K562 (cell line): ENCODE data around the gene EIF2AK3. TPM values are rescaled to one million over a fixed set of nuclear protein-coding genes. Genes with fewer than 3 reads are reported as not detected.

ENCODE experiments used
- ATAC-seq: fragments of 200-7000 bp; cut with Tn5 transposase; 3 replicates; pipeline ENCODE4 v1.9.1; 2020; ENCODE audit warnings: moderate library complexity
- BruUV-seq: library from RNA; stranded (reverse); fragments of 400-500 nt; replicated peaks from 2 replicates; lab custom pipeline; 2021; lab: Mats Ljungman, UMichigan
- CTCF ChIA-PET: fragments of 300-600 bp; formaldehyde crosslinking; extraction: SDS; loops from one replicate; lab custom pipeline; 2021; ENCODE audit warnings: low intra/inter-chr PET ratio; lab: Yijun Ruan, JAX
- POLR2A ChIA-PET: fragments of 300-600, 350-650 bp; sonication (Branson Sonifier 250); formaldehyde crosslinking; extraction: SDS; loops from one replicate; lab custom pipeline; 2021; ENCODE audit warnings: antibody characterized with exemption, inconsistent platforms; lab: Yijun Ruan, JAX
- DNase-seq, 4 experiments: peaks; one replicate each; pipeline versions ENCODE4 v3.0.0 to v3.0.0-alpha.2; 2011 to 2018; ENCODE audit warnings: low spot score in 3 of 4, mixed read lengths in 3 of 4; ENCODE audit errors: extremely low read depth in 1 of 4
- FAIRE-seq: peaks from 2 replicates; lab custom pipeline; 2011; peaks lifted over from hg19 to GRCh38; lab: Jason Lieb, UNC
- H2AFZ ChIP-seq: 2 replicates; pipeline ENCODE4 v1.6.0; 2011; ENCODE audit warnings: low read depth, low read length, control low read depth, inconsistent platforms
- H3K27ac ChIP-seq: fragments of 200-600 bp; 3 replicates; pipeline ENCODE4 v1.8.0; 2011; ENCODE audit warnings: low read depth, mild to moderate bottlenecking, control low read depth, inconsistent platforms, low read length, moderate library complexity, mixed read lengths; ENCODE audit errors: extremely low read depth
- H3K27me3 ChIP-seq, 2 experiments: fragments of 300-600 bp in 1 of 2; 2 replicates in 1 of 2; 3 replicates in 1 of 2; pipeline versions ENCODE4 v1.6.0 to v1.8.0; 2011; ENCODE audit warnings: inconsistent platforms in 2 of 2, low read length in 2 of 2, mild to moderate bottlenecking in 1 of 2, mixed read lengths in 1 of 2, moderate library complexity in 1 of 2; ENCODE audit not compliant: control insufficient read depth in 2 of 2, insufficient read depth in 2 of 2
- H3K36me3 ChIP-seq: fragments of 300-600 bp; 3 replicates; pipeline ENCODE4 v1.8.0; 2011; ENCODE audit warnings: mild to moderate bottlenecking, low read length, inconsistent platforms; ENCODE audit not compliant: control insufficient read depth, insufficient read depth
- H3K4me1 ChIP-seq, 2 experiments: fragments of 200-600 bp in 1 of 2; replicated peaks in 1 of 2; 2 replicates in 1 of 2; 3 replicates in 1 of 2; pipeline versions ENCODE4 v1.5.1 to v1.8.0; 2011; ENCODE audit warnings: inconsistent platforms in 2 of 2, low read length in 2 of 2, mild to moderate bottlenecking in 1 of 2, mixed read lengths in 1 of 2, moderate library complexity in 1 of 2; ENCODE audit not compliant: control insufficient read depth in 2 of 2, insufficient read depth in 2 of 2
- H3K4me2 ChIP-seq: 2 replicates; pipeline ENCODE4 v1.6.1; 2011; ENCODE audit warnings: low read length, control low read depth, inconsistent platforms, mixed read lengths; ENCODE audit not compliant: insufficient read depth
- H3K4me3 ChIP-seq: fragments of 200-600 bp; sonication (generic), shearing (Covaris generic); 2 replicates; pipeline ENCODE4 v1.5.1; 2016; ENCODE audit warnings: control low read depth, inconsistent platforms
- H3K79me2 ChIP-seq: fragments of 200-600 bp; 3 replicates; pipeline ENCODE4 v1.8.0; 2011; ENCODE audit warnings: low read length, inconsistent platforms; ENCODE audit not compliant: control insufficient read depth, insufficient read depth
- H3K9ac ChIP-seq, 2 experiments: 2 replicates each; pipeline versions ENCODE4 v1.6.0 to v1.6.1; 2011; ENCODE audit warnings: low read depth in 2 of 2, low read length in 2 of 2, control low read depth in 1 of 2, inconsistent platforms in 1 of 2, mild to moderate bottlenecking in 1 of 2, mixed read lengths in 1 of 2; ENCODE audit not compliant: insufficient read depth in 1 of 2
- H3K9me1 ChIP-seq: one replicate; pipeline ENCODE4 v1.6.0; 2011; ENCODE audit warnings: inconsistent platforms, mild to moderate bottlenecking, low read length, moderate library complexity; ENCODE audit not compliant: control insufficient read depth, insufficient read depth
- H3K9me3 ChIP-seq: replicated peaks from 2 replicates; pipeline ENCODE4 v1.5.1; 2011; ENCODE audit warnings: low read depth, low read length, inconsistent platforms; ENCODE audit not compliant: control insufficient read depth, insufficient read depth
- H4K20me1 ChIP-seq: replicated peaks from 2 replicates; pipeline ENCODE4 v1.6.1; 2011; ENCODE audit warnings: low read length, inconsistent platforms, mixed read lengths; ENCODE audit not compliant: control insufficient read depth, insufficient read depth
- CCNT2 ChIP-seq: IDR thresholded peaks from 2 replicates; pipeline ENCODE4 v1.6.1; 2011; ENCODE audit warnings: borderline replicate concordance, low read depth, mild to moderate bottlenecking, moderate library complexity, mixed read lengths, low read length; ENCODE audit not compliant: insufficient read length; ENCODE audit errors: extremely low read depth
- PHF21A ChIP-seq: fragments of 450-650 bp; IDR thresholded peaks from 2 replicates; pipeline ENCODE4 v1.6.1; 2017; ENCODE audit warnings: low read depth, borderline replicate concordance
- PTBP1 ChIP-seq: fragments of 200-400 bp; formaldehyde crosslinking; IDR thresholded peaks from 2 replicates; pipeline ENCODE4 v1.6.1; 2017; ENCODE audit warnings: low read depth, low read length
- U2AF2 ChIP-seq: fragments of 200-400 bp; formaldehyde crosslinking; optimal IDR thresholded peaks from 2 replicates; pipeline ENCODE3; 2017; ENCODE audit warnings: low read depth, mild to moderate bottlenecking, low read length
- WHSC1 ChIP-seq: IDR thresholded peaks from one replicate; pipeline ENCODE4 v1.6.1; 2012; ENCODE audit warnings: low read length, control low read depth, inconsistent platforms
- ZNF224 ChIP-seq: sonication (generic); formaldehyde crosslinking; IDR thresholded peaks from 2 replicates; pipeline ENCODE4 v1.8.0; 2022; ENCODE audit warnings: mild to moderate bottlenecking, missing genetic modification reagents
- ZNF436 ChIP-seq: fragments of 250-450, 450-650 bp; sonication (Bioruptor Pico); formaldehyde crosslinking; IDR thresholded peaks from 2 replicates; pipeline ENCODE4 v1.7.0; 2020; ENCODE audit warnings: mild to moderate bottlenecking
- WGBS: fragments of 100-300 bp; shearing (Covaris generic); methylation state at CpG from one replicate; pipeline ENCODE4 v1.1.6; 2016; ENCODE audit warnings: low coverage, mixed read lengths; ENCODE audit not compliant: insufficient coverage; ENCODE audit errors: missing lambda C conversion rate; 5-methylcytosine and 5-hydroxymethylcytosine counted together
- in situ Hi-C: fragments of 300-500 bp; cut with MboI; formaldehyde crosslinking; loops from 4 replicates; pipeline ENCODE4 v1.15.0; 2018; ENCODE audit warnings: inconsistent platforms, mixed read lengths
- intact Hi-C: fragments of 100-400 bp; cut with micrococcal nuclease; formaldehyde crosslinking; loops from 2 replicates; pipeline ENCODE4 v1.14.2; 2022
- polyA plus RNA-seq, 8 experiments: library from polyadenylated mRNA; depleted of rRNA in 4 of 8; stranded (reverse) in 5 of 8; unstranded in 3 of 8; fragments of >200 nt; fragmentation: Nextera tagmentation in 2 of 8; fragmentation: Illumina TruSeq in 1 of 8; extraction: Ambion mirVana in 2 of 8; extraction: Trizol in 1 of 8; gene quantifications; 2 replicates each; pipeline versions ENCODE4 v1.2.1 to v1.2.3, GENCODE V29; 2011 to 2014; ENCODE audit warnings: inconsistent platforms in 1 of 8, missing spikeins in 1 of 8
- total RNA-seq, 7 experiments: library from RNA; depleted of rRNA in 6 of 7; stranded (reverse); fragments of >200 nt in 6 of 7; fragmentation: Illumina TruSeq in 2 of 7; extraction: Trizol in 2 of 7; gene quantifications; 2 replicates each; pipeline versions ENCODE4 v1.2.1 to v1.2.3, GENCODE V29; 2011 to 2021; ENCODE audit warnings: low replicate concordance in 1 of 7
- TF ChIP-seq, protein P1 (sequence below): sonication (generic); formaldehyde crosslinking; IDR thresholded peaks from 2 replicates; pipeline ENCODE4 v1.8.0; 2023; ENCODE audit warnings: missing genetic modification reagents, mild to moderate bottlenecking, borderline replicate concordance
- TF ChIP-seq, protein P2 (sequence below): fragments of 250-450 bp; sonication (Bioruptor Pico); IDR thresholded peaks from 2 replicates; pipeline ENCODE4 v1.8.0; 2021; ENCODE audit warnings: moderate library complexity, mild to moderate bottlenecking, inconsistent platforms

Gene EIF2AK3
- total and polyA plus RNA-seq, 9 of the 15 experiments (the other 6 are each of a cell fraction or from before 2014, with no cell fraction given): 1.7 to 11.6 (median 7.4) TPM

DNA sequence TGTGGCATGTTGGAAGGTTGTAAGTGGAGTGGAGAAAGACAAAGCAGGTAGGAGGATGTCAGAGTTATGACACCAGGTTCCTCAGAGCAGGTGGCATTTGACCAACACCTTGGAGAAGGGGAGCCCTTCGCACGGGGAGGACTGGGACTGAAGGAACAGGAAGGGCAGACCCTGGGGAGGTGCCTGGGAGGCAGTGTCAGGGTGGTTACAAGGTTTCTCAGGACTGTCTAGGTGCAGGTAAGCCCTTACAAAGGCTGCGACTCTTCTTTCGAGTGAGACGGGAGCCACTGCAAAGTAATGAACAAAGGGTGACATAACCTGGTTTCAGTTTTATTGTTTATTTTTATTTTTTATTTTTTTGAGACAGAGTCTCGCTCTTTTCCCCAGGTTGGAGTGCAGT lies 84.6 kb downstream of the EIF2AK3 start (continued):
- TF ChIP-seq, protein P1, sequence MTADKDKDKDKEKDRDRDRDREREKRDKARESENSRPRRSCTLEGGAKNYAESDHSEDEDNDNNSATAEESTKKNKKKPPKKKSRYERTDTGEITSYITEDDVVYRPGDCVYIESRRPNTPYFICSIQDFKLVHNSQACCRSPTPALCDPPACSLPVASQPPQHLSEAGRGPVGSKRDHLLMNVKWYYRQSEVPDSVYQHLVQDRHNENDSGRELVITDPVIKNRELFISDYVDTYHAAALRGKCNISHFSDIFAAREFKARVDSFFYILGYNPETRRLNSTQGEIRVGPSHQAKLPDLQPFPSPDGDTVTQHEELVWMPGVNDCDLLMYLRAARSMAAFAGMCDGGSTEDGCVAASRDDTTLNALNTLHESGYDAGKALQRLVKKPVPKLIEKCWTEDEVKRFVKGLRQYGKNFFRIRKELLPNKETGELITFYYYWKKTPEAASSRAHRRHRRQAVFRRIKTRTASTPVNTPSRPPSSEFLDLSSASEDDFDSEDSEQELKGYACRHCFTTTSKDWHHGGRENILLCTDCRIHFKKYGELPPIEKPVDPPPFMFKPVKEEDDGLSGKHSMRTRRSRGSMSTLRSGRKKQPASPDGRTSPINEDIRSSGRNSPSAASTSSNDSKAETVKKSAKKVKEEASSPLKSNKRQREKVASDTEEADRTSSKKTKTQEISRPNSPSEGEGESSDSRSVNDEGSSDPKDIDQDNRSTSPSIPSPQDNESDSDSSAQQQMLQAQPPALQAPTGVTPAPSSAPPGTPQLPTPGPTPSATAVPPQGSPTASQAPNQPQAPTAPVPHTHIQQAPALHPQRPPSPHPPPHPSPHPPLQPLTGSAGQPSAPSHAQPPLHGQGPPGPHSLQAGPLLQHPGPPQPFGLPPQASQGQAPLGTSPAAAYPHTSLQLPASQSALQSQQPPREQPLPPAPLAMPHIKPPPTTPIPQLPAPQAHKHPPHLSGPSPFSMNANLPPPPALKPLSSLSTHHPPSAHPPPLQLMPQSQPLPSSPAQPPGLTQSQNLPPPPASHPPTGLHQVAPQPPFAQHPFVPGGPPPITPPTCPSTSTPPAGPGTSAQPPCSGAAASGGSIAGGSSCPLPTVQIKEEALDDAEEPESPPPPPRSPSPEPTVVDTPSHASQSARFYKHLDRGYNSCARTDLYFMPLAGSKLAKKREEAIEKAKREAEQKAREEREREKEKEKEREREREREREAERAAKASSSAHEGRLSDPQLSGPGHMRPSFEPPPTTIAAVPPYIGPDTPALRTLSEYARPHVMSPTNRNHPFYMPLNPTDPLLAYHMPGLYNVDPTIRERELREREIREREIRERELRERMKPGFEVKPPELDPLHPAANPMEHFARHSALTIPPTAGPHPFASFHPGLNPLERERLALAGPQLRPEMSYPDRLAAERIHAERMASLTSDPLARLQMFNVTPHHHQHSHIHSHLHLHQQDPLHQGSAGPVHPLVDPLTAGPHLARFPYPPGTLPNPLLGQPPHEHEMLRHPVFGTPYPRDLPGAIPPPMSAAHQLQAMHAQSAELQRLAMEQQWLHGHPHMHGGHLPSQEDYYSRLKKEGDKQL (CRISPR knock-in tag): no peak
- TF ChIP-seq U2AF2 (no peak), PHF21A (no peak), ZNF224 (CRISPR knock-in tag) (no peak), PTBP1 (no peak)

DNA sequence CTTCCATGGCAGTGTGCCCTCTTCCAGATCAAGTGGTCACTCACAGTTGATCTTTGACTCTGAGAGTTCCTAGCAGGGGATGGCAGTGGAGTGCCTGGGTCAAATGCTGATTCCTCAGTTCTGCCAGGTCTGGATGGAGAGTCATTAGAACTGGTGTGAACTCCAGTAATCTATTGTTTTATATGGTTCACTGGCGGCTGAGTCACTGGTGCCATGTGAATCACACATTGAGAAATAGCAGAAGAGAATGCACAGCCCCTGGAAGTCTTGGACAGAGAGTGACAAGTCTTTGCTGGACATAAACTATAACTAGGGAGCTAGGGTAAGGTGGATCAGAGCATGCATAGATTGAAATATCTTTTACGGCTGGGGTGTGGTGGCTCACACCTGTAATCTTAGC lies 86.9 kb downstream of the EIF2AK3 start:
- Histone ChIP-seq H2AFZ (no peak overlapping the region), H3K27me3 (peaks cover 0 to 10% of the 10 kb centered on the region in 2 experiments; a peak in 4 of 5 replicates), H3K4me2 (no peak overlapping the region), H3K4me1 (peaks cover 0 to 2% of the 10 kb centered on the region in 2 experiments; a peak in 1 of 5 replicates), H3K36me3 (no peaks in the 10 kb centered on the region), H3K27ac (no peak overlapping the region), H3K9me3 (no peaks in the 10 kb centered on the region; the same call in 1 of the 2 replicates), H3K9me1 (no peaks in the 10 kb centered on the region), H3K9ac (no peak overlapping the region), H4K20me1 (no peaks in the 10 kb centered on the region), H3K4me3 (no peak overlapping the region), H3K79me2 (no peaks in the 10 kb centered on the region)
- ATAC-seq (no peak), FAIRE-seq (no peak), DNase-seq (no peak)
- intact Hi-C loops: no loop called here
- CTCF ChIA-PET: no interaction called here
- POLR2A ChIA-PET: no interaction called here
- BruUV-seq: no TSS peak
- WGBS: 34% methylated on average over 2 of the region's 2 CpGs
- in situ Hi-C loops: no loop called here
- TF ChIP-seq, protein P2, sequence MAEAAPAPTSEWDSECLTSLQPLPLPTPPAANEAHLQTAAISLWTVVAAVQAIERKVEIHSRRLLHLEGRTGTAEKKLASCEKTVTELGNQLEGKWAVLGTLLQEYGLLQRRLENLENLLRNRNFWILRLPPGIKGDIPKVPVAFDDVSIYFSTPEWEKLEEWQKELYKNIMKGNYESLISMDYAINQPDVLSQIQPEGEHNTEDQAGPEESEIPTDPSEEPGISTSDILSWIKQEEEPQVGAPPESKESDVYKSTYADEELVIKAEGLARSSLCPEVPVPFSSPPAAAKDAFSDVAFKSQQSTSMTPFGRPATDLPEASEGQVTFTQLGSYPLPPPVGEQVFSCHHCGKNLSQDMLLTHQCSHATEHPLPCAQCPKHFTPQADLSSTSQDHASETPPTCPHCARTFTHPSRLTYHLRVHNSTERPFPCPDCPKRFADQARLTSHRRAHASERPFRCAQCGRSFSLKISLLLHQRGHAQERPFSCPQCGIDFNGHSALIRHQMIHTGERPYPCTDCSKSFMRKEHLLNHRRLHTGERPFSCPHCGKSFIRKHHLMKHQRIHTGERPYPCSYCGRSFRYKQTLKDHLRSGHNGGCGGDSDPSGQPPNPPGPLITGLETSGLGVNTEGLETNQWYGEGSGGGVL: no peak
- TF ChIP-seq WHSC1 (no peak), ZNF436 (CRISPR knock-in tag) (no peak), CCNT2 (no peak)
